Thymus (tissue), 11 donors: ENCODE measurements around the gene CORO2B. TPM values are rescaled to one million over a fixed set of nuclear protein-coding genes. Genes with fewer than 3 reads are reported as not detected.

Experiments used
- DNase-seq, 9 donors: peaks; one replicate each; pipeline ENCODE4 v3.0.0-alpha.2; 2013; ENCODE audit warnings: low spot score in 9 of 9, low read depth in 6 of 9, missing footprints in 1 of 9
- H3K27ac ChIP-seq, 2 donors: one replicate each; pipeline ENCODE4 v1.5.1; 2013; ENCODE audit warnings: control low read depth in 1 of 2, low read depth in 1 of 2, low read length in 1 of 2, mild to moderate bottlenecking in 1 of 2, moderate library complexity in 1 of 2
- H3K27me3 ChIP-seq, 2 donors: one replicate each; pipeline ENCODE4 v1.5.1; 2013; ENCODE audit warnings: low read length in 1 of 2; ENCODE audit not compliant: control insufficient read depth in 2 of 2, insufficient read depth in 1 of 2
- H3K36me3 ChIP-seq, 2 donors: one replicate each; pipeline ENCODE4 v1.5.1; 2013; ENCODE audit warnings: low read length in 1 of 2, mild to moderate bottlenecking in 1 of 2, moderate library complexity in 1 of 2; ENCODE audit not compliant: control insufficient read depth in 2 of 2, insufficient read depth in 2 of 2
- H3K4me1 ChIP-seq, 2 donors: one replicate each; pipeline ENCODE4 v1.5.1; 2013; ENCODE audit warnings: low read length in 2 of 2; ENCODE audit not compliant: control insufficient read depth in 2 of 2, insufficient read depth in 2 of 2
- H3K4me3 ChIP-seq, 2 donors: one replicate each; pipeline ENCODE4 v1.5.1; 2013; ENCODE audit warnings: low read length in 2 of 2, control low read depth in 1 of 2, mild to moderate bottlenecking in 1 of 2
- H3K9me3 ChIP-seq, 2 donors: one replicate each; pipeline ENCODE4 v1.5.1; 2013; ENCODE audit warnings: low read length in 1 of 2, mild to moderate bottlenecking in 1 of 2; ENCODE audit not compliant: control insufficient read depth in 2 of 2, insufficient read depth in 1 of 2
- WGBS: extraction: QIAGEN DNeasy Blood & Tissue Kit; methylation state at CpG from one replicate; pipeline ENCODE4 v1.1.7; 2013; 5-methylcytosine and 5-hydroxymethylcytosine counted together
- polyA plus RNA-seq: library from polyadenylated mRNA; stranded (reverse); fragments of 200-250 nt; gene quantifications from one replicate; pipeline ENCODE4 v1.2.3, GENCODE V29; 2013
- total RNA-seq: library from RNA; stranded (reverse); fragments of 120-200 nt; gene quantifications from one replicate; pipeline ENCODE4 v1.2.4, GENCODE V29; 2013
- donor health status: healthy.

The CORO2B gene
- total and polyA plus RNA-seq, 2 donors: 0.57 to 1.3 TPM

GRCh38 chr15:68704496-68705021 lies 125.8 kb downstream of the CORO2B start:
- no peak for DNase-seq
- WGBS: 22% methylated on average over 6 of the region's 6 CpGs

GRCh38 chr15:68706256-68706655 lies 127.5 kb downstream of the CORO2B start:
- 89% methylated on average over 4 of the region's 4 CpGs for WGBS
- Histone ChIP-seq H3K9me3 (peaks cover 0 to 1% of the 10 kb centered on the region in 2 donors), H3K27me3 (no peaks in the 10 kb centered on the region), H3K4me1 (no peaks in the 10 kb centered on the region), H3K36me3 (no peaks in the 10 kb centered on the region), H3K4me3 (no peak overlapping the region), H3K27ac (no peak overlapping the region)
- DNase-seq: no peak

More at GRCh38 chr15:68704496-68705021, 125.8 kb downstream of the CORO2B start:
- H3K36me3 ChIP-seq: no peaks in the 10 kb centered on the region
- peaks cover 0 to 1% of the 10 kb centered on the region in 2 donors for H3K9me3 ChIP-seq
- peaks cover 0 to 15% of the 10 kb centered on the region in 2 donors for H3K27me3 ChIP-seq
- H3K4me3 ChIP-seq: no peak overlapping the region
- no peak overlapping the region for H3K27ac ChIP-seq
- peaks cover 0 to 7% of the 10 kb centered on the region in 2 donors for H3K4me1 ChIP-seq

- peaks cover 0 to 1% of the 10 kb centered on the region in 2 donors for H3K9me3 ChIP-seq
- no peak overlapping the region for H3K4me3 ChIP-seq
- no peaks in the 10 kb centered on the region for H3K4me1 ChIP-seq
- DNase-seq: no peak
- H3K27me3 ChIP-seq: no peaks in the 10 kb centered on the region
- H3K36me3 ChIP-seq: no peaks in the 10 kb centered on the region
- 94% methylated on average over 11 of the region's 11 CpGs for WGBS
- H3K27ac ChIP-seq: no peak overlapping the region
Measured at GRCh38 chr15:68706931-68707330, 128.1 kb downstream of the CORO2B start.

- 73% methylated on average over 5 of the region's 5 CpGs for WGBS
- Histone ChIP-seq H3K36me3 (no peaks in the 10 kb centered on the region), H3K9me3 (peaks cover 0 to 1% of the 10 kb centered on the region in 2 donors), H3K27me3 (no peaks in the 10 kb centered on the region), H3K4me3 (no peak overlapping the region), H3K4me1 (no peaks in the 10 kb centered on the region), H3K27ac (no peak overlapping the region)
- DNase-seq: no peak
Measured at GRCh38 chr15:68707386-68707785, 128.6 kb downstream of the CORO2B start.

- H3K27ac ChIP-seq: no peak overlapping the region
- DNase-seq: no peak
- H3K36me3 ChIP-seq: no peaks in the 10 kb centered on the region
- no peaks in the 10 kb centered on the region for H3K27me3 ChIP-seq
- peaks cover 0 to 1% of the 10 kb centered on the region in 2 donors for H3K9me3 ChIP-seq
- H3K4me3 ChIP-seq: no peak overlapping the region
- WGBS: 92% methylated on average over 1 of the region's 1 CpG
- H3K4me1 ChIP-seq: no peaks in the 10 kb centered on the region
Measured at GRCh38 chr15:68709876-68710275, 131.1 kb downstream of the CORO2B start.

- H3K4me3 ChIP-seq: no peak overlapping the region
- DNase-seq: no peak
- H3K9me3 ChIP-seq: peaks cover 0 to 1% of the 10 kb centered on the region in 2 donors
- 97% methylated on average over 16 of the region's 16 CpGs for WGBS
- H3K36me3 ChIP-seq: no peaks in the 10 kb centered on the region
- H3K27ac ChIP-seq: no peak overlapping the region
- H3K4me1 ChIP-seq: no peaks in the 10 kb centered on the region
- H3K27me3 ChIP-seq: no peaks in the 10 kb centered on the region
Measured at GRCh38 chr15:68710536-68710935, 131.7 kb downstream of the CORO2B start.

GRCh38 chr15:68711406-68711805 lies 132.6 kb downstream of the CORO2B start:
- WGBS: 95% methylated on average over 10 of the region's 10 CpGs
- no peak overlapping the region for H3K4me3 ChIP-seq
- H3K27me3 ChIP-seq: no peaks in the 10 kb centered on the region
- no peak for DNase-seq
- no peaks in the 10 kb centered on the region for H3K4me1 ChIP-seq
- no peaks in the 10 kb centered on the region for H3K36me3 ChIP-seq
- H3K27ac ChIP-seq: no peak overlapping the region
- H3K9me3 ChIP-seq: no peaks in the 10 kb centered on the region

- no peak overlapping the region for H3K27ac ChIP-seq
- no peaks in the 10 kb centered on the region for H3K4me1 ChIP-seq
- no peaks in the 10 kb centered on the region for H3K36me3 ChIP-seq
- WGBS: 93% methylated on average over 4 of the region's 4 CpGs
- DNase-seq: no peak
- no peaks in the 10 kb centered on the region for H3K27me3 ChIP-seq
- H3K4me3 ChIP-seq: no peak overlapping the region
- H3K9me3 ChIP-seq: no peaks in the 10 kb centered on the region
Measured at GRCh38 chr15:68712886-68713285, 134.1 kb downstream of the CORO2B start.

- no peak for DNase-seq
Measured at GRCh38 chr15:68713874-68714273, 135.1 kb downstream of the CORO2B start.

More at GRCh38 chr15:68713874-68714273, 135.1 kb downstream of the CORO2B start:
- Histone ChIP-seq H3K36me3 (no peaks in the 10 kb centered on the region), H3K4me3 (no peak overlapping the region), H3K4me1 (peaks cover 0 to 7% of the 10 kb centered on the region in 2 donors), H3K9me3 (no peaks in the 10 kb centered on the region), H3K27me3 (no peaks in the 10 kb centered on the region), H3K27ac (no peak overlapping the region)
- 87% methylated on average over 9 of the region's 9 CpGs for WGBS
